KMS-11 (cell line): ENCODE measurements around the gene AXIN1.

ENCODE experiments used
- H2AFZ ChIP-seq: fragments of 200-600 bp; sonication (generic); 2 replicates; pipeline ENCODE4 v1.6.1; 2016; ENCODE audit warnings: antibody characterized with exemption, mixed run types, low read depth
- H3K27ac ChIP-seq: fragments of 200-600 bp; sonication (generic); 2 replicates; pipeline ENCODE4 v1.6.1; 2016; ENCODE audit warnings: mild to moderate bottlenecking, mixed run types
- H3K27me3 ChIP-seq: fragments of 200-600 bp; sonication (generic); 2 replicates; pipeline ENCODE4 v1.6.1; 2017; ENCODE audit warnings: mild to moderate bottlenecking, low read depth, mixed run types, moderate library complexity; ENCODE audit not compliant: insufficient read depth
- H3K36me3 ChIP-seq: fragments of 200-600 bp; sonication (generic); 2 replicates; pipeline ENCODE4 v1.6.1; 2017; ENCODE audit warnings: mild to moderate bottlenecking, mixed run types; ENCODE audit not compliant: insufficient read depth
- H3K4me1 ChIP-seq: fragments of 200-600 bp; sonication (generic); 2 replicates; pipeline ENCODE4 v1.6.1; 2016; ENCODE audit warnings: mild to moderate bottlenecking, low read depth, mixed run types; ENCODE audit not compliant: poor library complexity, severe bottlenecking
- H3K4me2 ChIP-seq: fragments of 200-600 bp; sonication (generic); 2 replicates; pipeline ENCODE4 v1.7.0; 2016; ENCODE audit warnings: mild to moderate bottlenecking, mixed run types
- H3K4me3 ChIP-seq: fragments of 200-600 bp; sonication (generic); IDR thresholded peaks from 2 replicates; pipeline ENCODE4 v1.6.1; 2017; ENCODE audit warnings: low read depth, low read length, mixed read lengths; ENCODE audit not compliant: insufficient read depth
- H3K79me2 ChIP-seq: fragments of 200-600 bp; sonication (generic); 2 replicates; pipeline ENCODE4 v1.6.1; 2016; ENCODE audit warnings: low read depth, mixed run types; ENCODE audit not compliant: insufficient read depth
- H3K9ac ChIP-seq: fragments of 200-600 bp; sonication (generic); 2 replicates; pipeline ENCODE4 v1.6.1; 2016; ENCODE audit warnings: mild to moderate bottlenecking, mixed run types
- H4K20me1 ChIP-seq: fragments of 200-600 bp; sonication (generic); 2 replicates; pipeline ENCODE4 v1.6.1; 2016; ENCODE audit warnings: mild to moderate bottlenecking, mixed run types; ENCODE audit not compliant: insufficient read depth
- TF ChIP-seq, protein P1 (sequence below): fragments of 200-600 bp; sonication (generic); conservative IDR thresholded peaks from 2 replicates; pipeline ENCODE4 v1.6.1; 2017; ENCODE audit warnings: low read depth, mild to moderate bottlenecking, antibody characterized with exemption, low read length, moderate library complexity, mixed read lengths

Gene AXIN1

DNA sequence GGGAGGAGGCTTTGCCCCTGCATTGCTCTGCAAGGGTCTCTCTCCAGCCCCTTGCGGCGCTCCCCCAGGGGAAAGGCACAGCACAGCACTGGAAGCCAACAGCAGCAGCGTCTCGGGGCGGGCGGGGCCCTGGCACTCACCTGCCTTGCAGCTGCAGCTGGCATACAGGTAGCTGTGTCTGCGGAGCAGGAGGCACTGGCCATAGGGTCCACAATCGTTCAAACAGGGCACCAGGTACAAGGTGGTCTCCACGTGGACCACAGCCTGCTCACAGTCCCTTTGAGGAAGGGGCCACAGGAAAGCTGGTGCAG lies 22.0 kb upstream of the AXIN1 start:
- Histone ChIP-seq H3K9ac (no peak overlapping the region), H3K27me3 (no peaks in the 10 kb centered on the region), H3K27ac (no peak overlapping the region), H3K4me2 (no peak overlapping the region), H3K36me3 (no peaks in the 10 kb centered on the region), H2AFZ (no peak overlapping the region), H3K4me3 (no peak overlapping the region), H3K79me2 (peaks cover 4% of the 10 kb centered on the region; the same call in 1 of the 2 replicates), H3K4me1 (peaks cover 12% of the 10 kb centered on the region), H4K20me1 (no peaks in the 10 kb centered on the region)
- TF ChIP-seq, protein P1, sequence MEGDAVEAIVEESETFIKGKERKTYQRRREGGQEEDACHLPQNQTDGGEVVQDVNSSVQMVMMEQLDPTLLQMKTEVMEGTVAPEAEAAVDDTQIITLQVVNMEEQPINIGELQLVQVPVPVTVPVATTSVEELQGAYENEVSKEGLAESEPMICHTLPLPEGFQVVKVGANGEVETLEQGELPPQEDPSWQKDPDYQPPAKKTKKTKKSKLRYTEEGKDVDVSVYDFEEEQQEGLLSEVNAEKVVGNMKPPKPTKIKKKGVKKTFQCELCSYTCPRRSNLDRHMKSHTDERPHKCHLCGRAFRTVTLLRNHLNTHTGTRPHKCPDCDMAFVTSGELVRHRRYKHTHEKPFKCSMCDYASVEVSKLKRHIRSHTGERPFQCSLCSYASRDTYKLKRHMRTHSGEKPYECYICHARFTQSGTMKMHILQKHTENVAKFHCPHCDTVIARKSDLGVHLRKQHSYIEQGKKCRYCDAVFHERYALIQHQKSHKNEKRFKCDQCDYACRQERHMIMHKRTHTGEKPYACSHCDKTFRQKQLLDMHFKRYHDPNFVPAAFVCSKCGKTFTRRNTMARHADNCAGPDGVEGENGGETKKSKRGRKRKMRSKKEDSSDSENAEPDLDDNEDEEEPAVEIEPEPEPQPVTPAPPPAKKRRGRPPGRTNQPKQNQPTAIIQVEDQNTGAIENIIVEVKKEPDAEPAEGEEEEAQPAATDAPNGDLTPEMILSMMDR, result no peak

DNA sequence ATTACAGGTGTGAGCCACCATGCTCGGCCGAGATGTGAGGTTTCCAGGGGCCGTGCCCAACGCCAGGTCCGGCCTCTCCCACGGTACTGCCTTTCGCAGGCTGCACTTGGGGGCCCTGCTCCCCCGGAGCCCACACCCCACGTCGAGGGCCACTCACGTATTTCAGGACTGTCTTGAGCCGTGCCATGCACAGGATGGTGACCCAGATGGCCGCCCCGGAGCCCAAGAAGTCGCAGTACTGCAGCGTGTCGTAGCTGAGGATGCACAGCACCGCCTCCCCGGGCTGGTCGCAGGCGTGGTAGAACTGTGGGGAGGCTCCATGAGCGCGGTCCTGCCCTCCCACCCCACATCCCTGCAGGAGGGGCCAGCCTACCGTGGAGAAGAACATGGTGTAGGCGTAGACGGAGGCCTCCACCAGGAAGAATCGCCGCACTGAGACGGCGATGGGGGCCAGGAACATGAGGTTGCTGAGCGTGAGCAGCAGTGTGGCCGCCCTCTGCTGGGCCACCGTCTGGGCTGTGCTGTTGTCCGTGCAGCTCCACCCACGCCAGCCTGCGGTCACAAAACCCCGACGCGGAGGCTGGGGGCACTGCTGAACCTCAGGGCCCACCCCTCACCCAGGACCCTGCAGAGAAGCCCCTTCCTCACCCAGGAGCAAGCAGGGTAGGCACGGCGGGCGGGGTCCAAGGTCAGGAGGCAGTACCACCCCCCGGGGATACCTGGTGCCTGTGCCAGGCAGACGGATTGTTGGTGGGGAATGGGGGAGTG lies 21.5 kb upstream of the AXIN1 start:
- Histone ChIP-seq H3K9ac (no peak overlapping the region), H3K79me2 (peaks cover 6% of the 10 kb centered on the region; the same call in 1 of the 2 replicates), H3K27me3 (no peaks in the 10 kb centered on the region), H3K4me3 (no peak overlapping the region), H3K4me1 (peaks cover 14% of the 10 kb centered on the region), H4K20me1 (no peaks in the 10 kb centered on the region), H3K27ac (no peak overlapping the region), H3K36me3 (no peaks in the 10 kb centered on the region), H3K4me2 (no peak overlapping the region), H2AFZ (no peak overlapping the region)
- TF ChIP-seq, protein P1, result no peak

DNA sequence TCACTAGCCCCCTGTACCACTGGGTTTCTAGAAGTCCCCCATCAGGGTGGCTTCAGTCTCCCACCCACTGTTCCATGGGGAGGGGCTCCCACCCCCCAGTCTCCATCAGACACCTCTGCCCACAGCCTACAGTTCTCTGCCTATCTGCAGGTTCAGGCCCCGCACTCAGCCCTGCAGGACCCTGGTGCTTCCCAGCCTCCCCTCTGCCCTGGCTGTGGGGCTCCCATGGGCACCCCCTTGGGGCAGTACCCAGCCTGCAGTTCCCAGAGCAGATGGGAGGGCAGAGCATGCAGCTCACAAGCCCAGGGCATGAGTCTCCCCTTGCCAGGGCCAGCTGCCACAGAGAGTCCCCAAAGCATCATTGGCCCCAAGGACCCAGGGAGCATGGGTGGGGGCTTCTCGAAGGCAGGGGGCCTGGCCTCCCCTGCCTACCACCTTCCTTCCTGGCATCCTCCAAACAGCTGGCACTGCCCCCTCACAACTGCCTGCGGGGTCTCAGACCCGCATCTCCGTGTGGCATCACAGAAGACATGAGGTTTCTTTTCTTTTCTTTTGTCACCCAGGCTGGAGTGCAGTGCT lies 20.6 kb upstream of the AXIN1 start:
- H2AFZ ChIP-seq, result no peak overlapping the region
- no peaks in the 10 kb centered on the region for H3K27me3 ChIP-seq
- no peaks in the 10 kb centered on the region for H4K20me1 ChIP-seq
- peaks cover 14% of the 10 kb centered on the region for H3K4me1 ChIP-seq
- H3K79me2 ChIP-seq, result peaks cover 6% of the 10 kb centered on the region; the same call in 1 of the 2 replicates
- no peaks in the 10 kb centered on the region for H3K36me3 ChIP-seq
- no peak overlapping the region for H3K4me2 ChIP-seq
- no peak overlapping the region for H3K27ac ChIP-seq
- H3K4me3 ChIP-seq, result no peak overlapping the region
- TF ChIP-seq, protein P1, result no peak
- H3K9ac ChIP-seq, result no peak overlapping the region

DNA sequence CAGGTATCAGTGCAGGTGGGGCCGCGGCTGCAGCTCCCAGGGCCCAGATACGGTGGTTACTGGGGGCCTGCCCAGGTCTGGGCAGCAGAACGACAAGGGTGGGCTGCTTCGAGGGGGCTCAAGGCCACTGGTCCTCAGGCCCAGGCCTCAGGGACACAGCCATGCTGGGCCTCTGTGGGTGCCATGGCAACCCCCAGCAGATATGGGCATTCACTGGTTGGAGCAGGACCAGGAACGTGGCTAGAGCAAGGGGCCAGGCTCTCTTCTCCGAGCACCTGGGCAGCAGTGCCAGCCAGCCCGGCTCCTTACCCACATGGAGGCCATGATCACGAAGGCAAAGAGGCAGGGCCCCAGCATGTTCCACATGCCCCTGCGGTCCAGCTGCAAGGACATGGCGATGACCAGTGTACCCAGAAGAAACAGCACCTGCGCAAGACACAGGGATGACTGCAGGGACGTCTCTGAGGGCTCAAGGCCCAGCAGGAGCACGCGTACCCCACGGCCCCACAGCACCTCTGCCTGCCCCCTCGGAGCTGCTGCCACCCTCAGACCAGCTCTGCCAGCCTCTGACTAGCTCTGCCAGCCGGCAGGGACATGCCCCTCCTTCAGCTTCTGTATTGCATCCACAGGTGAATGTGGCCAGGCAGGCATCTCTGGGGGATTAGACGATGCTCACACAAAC lies 19.9 kb upstream of the AXIN1 start:
- no peak overlapping the region for H3K9ac ChIP-seq
- H3K36me3 ChIP-seq, result no peaks in the 10 kb centered on the region
- H3K4me3 ChIP-seq, result no peak overlapping the region
- TF ChIP-seq, protein P1, result no peak
- peaks cover 14% of the 10 kb centered on the region for H3K4me1 ChIP-seq
- no peak overlapping the region for H3K27ac ChIP-seq
- no peak overlapping the region for H2AFZ ChIP-seq
- no peaks in the 10 kb centered on the region for H4K20me1 ChIP-seq
- peaks cover 6% of the 10 kb centered on the region; the same call in 1 of the 2 replicates for H3K79me2 ChIP-seq
- no peak overlapping the region for H3K4me2 ChIP-seq
- H3K27me3 ChIP-seq, result no peaks in the 10 kb centered on the region
